ENCODE data around the gene NR3C2. TPM values are rescaled to one million over a fixed set of nuclear protein-coding genes. Genes with fewer than 3 reads are reported as not detected.

The NR3C2 gene
- polyA plus RNA-seq, 3 donors, result 0.09 to 0.27 (median 0.20) TPM

GRCh38 chr4:148449921-148450320 is 7.7 kb upstream of the NR3C2 start:
- H3K36me3 ChIP-seq (replicated peaks in 1 of 2; ENCODE audit: control insufficient read depth in 1 of 2, insufficient read depth in 2 of 2, low read length in 2 of 2), result no peaks in the 10 kb centered on the region
- H3K27me3 ChIP-seq (ENCODE audit: control insufficient read depth in 2 of 2, insufficient read depth in 2 of 2, low read length in 2 of 2), result peaks cover 49 to 60% of the 10 kb centered on the region in 2 donors
- no peak overlapping the region for H3K9ac ChIP-seq (ENCODE audit: insufficient read depth, low read length, poor library complexity, severe bottlenecking)
- H3K4me2 ChIP-seq (replicated peaks; ENCODE audit: extremely low read depth, low read length, poor library complexity, severe bottlenecking), result no peak overlapping the region
- no peaks in the 10 kb centered on the region for H3K79me2 ChIP-seq (ENCODE audit: insufficient read depth, low read length)
- no peak overlapping the region for H2AFZ ChIP-seq (ENCODE audit: insufficient read depth, low read depth, low read length, poor library complexity, severe bottlenecking)
- WGBS (ENCODE audit: insufficient coverage), result no CpG with 5 or more reads among the region's 2 CpGs
- no peak overlapping the region for H3K27ac ChIP-seq (ENCODE audit: low read depth in 1 of 2, low read length in 2 of 2)
- Mint-ChIP-seq H3K4me3 (peak overlapping the region in 1 of 2 donors; percentile 46), H3K27ac (no peak overlapping the region), H3K36me3 (peaks cover 0 to 4% of the 10 kb centered on the region in 2 donors), H3K9me3 (peaks cover 0 to 13% (median 7%) of the 10 kb centered on the region in 7 donors), H3K4me1 (peaks cover 6% of the 10 kb centered on the region), H3K27me3 (ENCODE audit: low read depth in 3 of 3) (peaks cover 26 to 46% (median 45%) of the 10 kb centered on the region in 3 donors)
- TF ChIP-seq CTCF (IDR thresholded peaks at IDR 0.05), result no peak
- no peak for DNase-seq
- no peak overlapping the region for H3K4me3 ChIP-seq (replicated peaks in 1 of 3; ENCODE audit: low read depth in 2 of 3, low read length in 3 of 3)
- peaks cover 4 to 16% of the 10 kb centered on the region in 2 donors for H3K4me1 ChIP-seq (ENCODE audit: control insufficient read depth in 1 of 2, insufficient read depth in 2 of 2, low read length in 2 of 2)
- intact Hi-C loops (cut with micrococcal nuclease), result loop anchor here in 1 of 2 donors (10.0 kb wide), 2 partner anchors 385 to 615 kb away; no protein-coding TSS in a partner anchor
- H4K20me1 ChIP-seq (ENCODE audit: insufficient read depth, low read length), result no peaks in the 10 kb centered on the region
- H3K9me3 ChIP-seq (replicated peaks in 1 of 2; ENCODE audit: control insufficient read depth in 1 of 2, insufficient read depth in 1 of 2, low read length in 2 of 2), result peaks cover 0 to 9% of the 10 kb centered on the region in 2 donors

- no peak overlapping the region for H3K9ac ChIP-seq (ENCODE audit: insufficient read depth, low read length, poor library complexity, severe bottlenecking)
- H3K27me3 ChIP-seq (ENCODE audit: control insufficient read depth in 2 of 2, insufficient read depth in 2 of 2, low read length in 2 of 2), result peaks cover 65 to 73% of the 10 kb centered on the region in 2 donors
- H4K20me1 ChIP-seq (ENCODE audit: insufficient read depth, low read length), result no peaks in the 10 kb centered on the region
- intact Hi-C loops (cut with micrococcal nuclease), result loop anchor here in 1 of 2 donors (10.0 kb wide), 2 partner anchors 383 to 613 kb away; no protein-coding TSS in a partner anchor
- no peak for DNase-seq
- no peak overlapping the region for H3K4me3 ChIP-seq (replicated peaks in 1 of 3; ENCODE audit: low read depth in 2 of 3, low read length in 3 of 3)
- H3K4me1 ChIP-seq (ENCODE audit: control insufficient read depth in 1 of 2, insufficient read depth in 2 of 2, low read length in 2 of 2), result peaks cover 18 to 34% of the 10 kb centered on the region in 2 donors
- Mint-ChIP-seq H3K27me3 (ENCODE audit: low read depth in 3 of 3) (peaks cover 40 to 62% (median 56%) of the 10 kb centered on the region in 3 donors), H3K4me1 (peaks cover 14% of the 10 kb centered on the region), H3K27ac (no peak overlapping the region), H3K9me3 (peaks cover 0 to 23% (median 8%) of the 10 kb centered on the region in 7 donors), H3K4me3 (peak overlapping the region in 1 of 2 donors; percentile 26), H3K36me3 (peaks cover 1 to 4% of the 10 kb centered on the region in 2 donors)
- H2AFZ ChIP-seq (ENCODE audit: insufficient read depth, low read depth, low read length, poor library complexity, severe bottlenecking), result no peak overlapping the region
- H3K9me3 ChIP-seq (replicated peaks in 1 of 2; ENCODE audit: control insufficient read depth in 1 of 2, insufficient read depth in 1 of 2, low read length in 2 of 2), result peaks cover 0 to 9% of the 10 kb centered on the region in 2 donors
- H3K36me3 ChIP-seq (replicated peaks in 1 of 2; ENCODE audit: control insufficient read depth in 1 of 2, insufficient read depth in 2 of 2, low read length in 2 of 2), result no peaks in the 10 kb centered on the region
- no peaks in the 10 kb centered on the region for H3K79me2 ChIP-seq (ENCODE audit: insufficient read depth, low read length)
- TF ChIP-seq CTCF (IDR thresholded peaks at IDR 0.05), result no peak
- no peak overlapping the region for H3K4me2 ChIP-seq (replicated peaks; ENCODE audit: extremely low read depth, low read length, poor library complexity, severe bottlenecking)
- H3K27ac ChIP-seq (ENCODE audit: low read depth in 1 of 2, low read length in 2 of 2), result no peak overlapping the region
Measured at GRCh38 chr4:148448141-148448540, 5.9 kb upstream of the NR3C2 start.
